DOHH2 (cell line): ENCODE data around the gene NCLN.

ENCODE experiments used
- EZH2phosphoT487 ChIP-seq: fragments of 200-600 bp; sonication (generic); IDR thresholded peaks from 2 replicates; pipeline ENCODE4 v1.6.1; 2017; ENCODE audit warnings: borderline replicate concordance, mild to moderate bottlenecking, antibody characterized with exemption, low read length, moderate library complexity, mixed read lengths
- TF ChIP-seq, protein P1 (sequence below): fragments of 200-600 bp; sonication (generic); IDR thresholded peaks from one replicate; pipeline ENCODE4 v1.5.1; 2014; ENCODE audit warnings: antibody characterized with exemption, mild to moderate bottlenecking, low read depth, low read length; ENCODE audit not compliant: poor library complexity, severe bottlenecking

DNA sequence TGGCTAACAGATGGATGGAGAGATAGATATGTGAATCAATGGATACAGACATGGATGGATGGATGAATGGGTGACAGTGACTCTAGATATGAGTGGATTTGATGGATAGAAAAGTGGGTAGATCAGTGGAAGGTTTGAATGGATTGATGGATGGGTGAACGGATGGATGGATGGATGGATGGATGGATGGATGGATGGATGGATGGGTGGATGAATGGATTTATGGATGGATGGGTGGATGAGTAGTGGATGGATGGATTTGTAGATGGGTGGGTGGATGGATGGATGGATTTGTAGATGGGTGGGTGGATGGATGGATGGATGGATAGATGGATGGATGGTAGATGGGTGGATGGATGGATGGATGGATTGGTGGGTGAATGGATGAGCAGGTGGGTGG is 45.6 kb downstream of the NCLN start:
- TF ChIP-seq, protein P1, sequence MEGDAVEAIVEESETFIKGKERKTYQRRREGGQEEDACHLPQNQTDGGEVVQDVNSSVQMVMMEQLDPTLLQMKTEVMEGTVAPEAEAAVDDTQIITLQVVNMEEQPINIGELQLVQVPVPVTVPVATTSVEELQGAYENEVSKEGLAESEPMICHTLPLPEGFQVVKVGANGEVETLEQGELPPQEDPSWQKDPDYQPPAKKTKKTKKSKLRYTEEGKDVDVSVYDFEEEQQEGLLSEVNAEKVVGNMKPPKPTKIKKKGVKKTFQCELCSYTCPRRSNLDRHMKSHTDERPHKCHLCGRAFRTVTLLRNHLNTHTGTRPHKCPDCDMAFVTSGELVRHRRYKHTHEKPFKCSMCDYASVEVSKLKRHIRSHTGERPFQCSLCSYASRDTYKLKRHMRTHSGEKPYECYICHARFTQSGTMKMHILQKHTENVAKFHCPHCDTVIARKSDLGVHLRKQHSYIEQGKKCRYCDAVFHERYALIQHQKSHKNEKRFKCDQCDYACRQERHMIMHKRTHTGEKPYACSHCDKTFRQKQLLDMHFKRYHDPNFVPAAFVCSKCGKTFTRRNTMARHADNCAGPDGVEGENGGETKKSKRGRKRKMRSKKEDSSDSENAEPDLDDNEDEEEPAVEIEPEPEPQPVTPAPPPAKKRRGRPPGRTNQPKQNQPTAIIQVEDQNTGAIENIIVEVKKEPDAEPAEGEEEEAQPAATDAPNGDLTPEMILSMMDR, result no peak
- TF ChIP-seq EZH2phosphoT487, result no peak
